Keratinocyte (primary cell): Measurements from ENCODE around the gene DSCAM. TPM values are rescaled to one million over a fixed set of nuclear protein-coding genes. Genes with fewer than 3 reads are reported as not detected.

Source experiments
- DNase-seq: peaks from one replicate; pipeline ENCODE4 v3.0.0-alpha.2; 2011; ENCODE audit warnings: low read depth, missing footprints, low spot score
- FAIRE-seq: peaks from 2 replicates; lab custom pipeline; 2011; peaks lifted over from hg19 to GRCh38; lab: Jason Lieb, UNC
- H2AFZ ChIP-seq: 2 replicates; pipeline ENCODE4 v1.6.0; 2012; ENCODE audit warnings: low read length, control low read depth, inconsistent platforms; ENCODE audit not compliant: control insufficient read depth
- H3K27ac ChIP-seq: 2 replicates; pipeline ENCODE4 v1.5.1; 2011; ENCODE audit warnings: low read length; ENCODE audit not compliant: control insufficient read depth, insufficient read depth
- H3K27me3 ChIP-seq: 3 replicates; pipeline ENCODE4 v1.6.0; 2011; ENCODE audit warnings: low read length; ENCODE audit not compliant: control insufficient read depth, insufficient read depth; ENCODE audit errors: extremely low read depth
- H3K36me3 ChIP-seq, 2 experiments: 2 replicates in 1 of 2; 3 replicates in 1 of 2; pipeline ENCODE4 v1.5.1; 2011; ENCODE audit warnings: low read length in 2 of 2, mild to moderate bottlenecking in 1 of 2; ENCODE audit not compliant: control insufficient read depth in 2 of 2, insufficient read depth in 2 of 2; ENCODE audit errors: extremely low read depth in 1 of 2
- H3K4me1 ChIP-seq: 3 replicates; pipeline ENCODE4 v1.5.1; 2011; ENCODE audit warnings: low read length; ENCODE audit not compliant: control insufficient read depth, insufficient read depth; ENCODE audit errors: extremely low read depth
- H3K4me2 ChIP-seq: 3 replicates; pipeline ENCODE4 v1.6.0; 2011; ENCODE audit warnings: low read depth, low read length; ENCODE audit not compliant: control insufficient read depth, insufficient read depth; ENCODE audit errors: extremely low read depth
- H3K4me3 ChIP-seq, 3 experiments: fragments of 200-600 bp in 1 of 3; sonication (generic) in 1 of 3; 2 replicates in 2 of 3; 3 replicates in 1 of 3; pipeline ENCODE4 v1.5.1; 2011 to 2016; ENCODE audit warnings: low read length in 3 of 3, mild to moderate bottlenecking in 3 of 3, control low read depth in 2 of 3, inconsistent platforms in 1 of 3, low read depth in 1 of 3, mixed read lengths in 1 of 3, mixed run types in 1 of 3, moderate library complexity in 1 of 3; ENCODE audit not compliant: control insufficient read depth in 2 of 3, insufficient read depth in 2 of 3; ENCODE audit errors: extremely low read depth in 1 of 3
- H3K79me2 ChIP-seq: 2 replicates; pipeline ENCODE4 v1.6.0; 2012; ENCODE audit warnings: low read length; ENCODE audit not compliant: control insufficient read depth, insufficient read depth
- H3K9ac ChIP-seq: 3 replicates; pipeline ENCODE4 v1.6.0; 2011; ENCODE audit warnings: low read length; ENCODE audit not compliant: control insufficient read depth, insufficient read depth; ENCODE audit errors: extremely low read depth
- H3K9me1 ChIP-seq: 3 replicates; pipeline ENCODE4 v1.6.0; 2011; ENCODE audit warnings: low read length; ENCODE audit not compliant: control insufficient read depth, insufficient read depth; ENCODE audit errors: extremely low read depth
- H3K9me3 ChIP-seq: 2 replicates; pipeline ENCODE4 v1.5.1; 2012; ENCODE audit warnings: low read depth, low read length; ENCODE audit not compliant: control insufficient read depth
- H4K20me1 ChIP-seq: 3 replicates; pipeline ENCODE4 v1.6.0; 2011; ENCODE audit warnings: low read length; ENCODE audit not compliant: control insufficient read depth, insufficient read depth; ENCODE audit errors: extremely low read depth
- CTCF ChIP-seq, 3 experiments: IDR thresholded peaks in 1 of 3; conservative IDR thresholded peaks in 1 of 3; optimal IDR thresholded peaks in 1 of 3; 2 replicates in 2 of 3; 3 replicates in 1 of 3; pipeline versions ENCODE3 to v1.5.1; 2011; ENCODE audit warnings: low read length in 3 of 3, mild to moderate bottlenecking in 3 of 3, moderate library complexity in 2 of 3, control low read depth in 1 of 3, inconsistent platforms in 1 of 3; ENCODE audit not compliant: insufficient read depth in 2 of 3; ENCODE audit errors: extremely low read depth in 1 of 3
- EZH2 ChIP-seq: IDR thresholded peaks from one replicate; pipeline ENCODE4 v1.6.1; 2012; ENCODE audit warnings: inconsistent platforms, mild to moderate bottlenecking, low read length, moderate library complexity
- dilution Hi-C: fragments of 300-500 bp; cut with MboI; formaldehyde crosslinking; loops from one replicate; pipeline ENCODE4 v1.7.0; 2020; ENCODE audit warnings: low sequenced_read_pairs; ENCODE audit not compliant: extremely low pct_ligation_motif_present
- polyA plus RNA-seq, 5 experiments: library from polyadenylated mRNA; depleted of rRNA in 3 of 5; stranded (reverse) in 3 of 5; stranded (forward) in 1 of 5; unstranded in 1 of 5; fragments of >200 nt; gene quantifications; 1 replicate in 1 of 5; 2 replicates in 3 of 5; 3 replicates in 1 of 5; pipeline versions ENCODE4 v1.2.1 to v1.2.3, GENCODE V29; 2011 to 2012; ENCODE audit warnings: missing spikeins in 2 of 5, low read depth in 1 of 5, low replicate concordance in 1 of 5

The DSCAM gene
- polyA plus RNA-seq, 1 donor (not counting 4 experiments of a cell fraction or from before 2014, with no cell fraction given): 2.1 TPM

DNA sequence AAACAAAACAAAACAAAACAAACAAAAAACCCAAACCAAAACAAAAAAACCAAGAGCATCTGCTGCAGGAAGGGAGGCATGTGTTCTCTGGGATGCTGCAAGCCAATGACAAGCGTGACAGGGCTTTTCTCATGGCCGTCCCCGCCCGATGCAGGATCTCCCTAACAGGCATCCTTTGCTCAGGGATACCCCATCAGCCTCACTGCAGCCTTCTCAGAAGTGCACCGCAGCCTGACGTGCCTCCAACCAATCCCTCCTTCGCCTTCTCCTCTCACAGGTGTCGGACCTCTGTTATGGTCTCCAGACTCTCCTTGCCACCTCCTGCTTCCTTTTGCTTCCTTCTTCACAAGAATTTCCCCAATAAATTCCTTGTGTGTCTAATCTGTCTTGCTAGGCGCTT, 832.6 kb downstream of the DSCAM start:
- H3K27me3 ChIP-seq: no peaks in the 10 kb centered on the region
- no peak overlapping the region for H3K9ac ChIP-seq
- H3K36me3 ChIP-seq: no peaks in the 10 kb centered on the region
- no peaks in the 10 kb centered on the region for H3K9me1 ChIP-seq
- H3K9me3 ChIP-seq: peaks cover 7% of the 10 kb centered on the region
- FAIRE-seq: no peak
- no peak for TF ChIP-seq CTCF (optimal IDR thresholded peaks at IDR 0.05 in 1 of 3, IDR thresholded peaks at IDR 0.05 in 1 of 3, conservative IDR thresholded peaks at IDR 0.05 in 1 of 3; ENCODE audit: extremely low read depth in 1 of 3, insufficient read depth in 2 of 3, low read length in 3 of 3)
- TF ChIP-seq EZH2: no peak
- DNase-seq: no peak
- no peaks in the 10 kb centered on the region for H3K4me1 ChIP-seq
- no peaks in the 10 kb centered on the region for H4K20me1 ChIP-seq
- H2AFZ ChIP-seq: no peak overlapping the region
- H3K4me3 ChIP-seq: no peak overlapping the region
- H3K4me2 ChIP-seq: no peak overlapping the region
- dilution Hi-C loops: no loop called here
- no peaks in the 10 kb centered on the region for H3K79me2 ChIP-seq
- no peak overlapping the region for H3K27ac ChIP-seq

GRCh38 chr21:40013001-40013735, 833.8 kb downstream of the DSCAM start:
- Histone ChIP-seq H3K4me2 (no peak overlapping the region), H3K27ac (no peak overlapping the region), H3K27me3 (no peaks in the 10 kb centered on the region), H3K4me1 (no peaks in the 10 kb centered on the region), H2AFZ (no peak overlapping the region), H3K9ac (no peak overlapping the region), H4K20me1 (no peaks in the 10 kb centered on the region), H3K9me1 (no peaks in the 10 kb centered on the region), H3K9me3 (peaks cover 7% of the 10 kb centered on the region), H3K36me3 (no peaks in the 10 kb centered on the region), H3K79me2 (no peaks in the 10 kb centered on the region), H3K4me3 (no peak overlapping the region)
- no peak for DNase-seq
- no peak for FAIRE-seq
- TF ChIP-seq CTCF (optimal IDR thresholded peaks at IDR 0.05 in 1 of 3, IDR thresholded peaks at IDR 0.05 in 1 of 3, conservative IDR thresholded peaks at IDR 0.05 in 1 of 3; ENCODE audit: extremely low read depth in 1 of 3, insufficient read depth in 2 of 3, low read length in 3 of 3) (no peak), EZH2 (no peak)
- dilution Hi-C loops: no loop called here
